Small intestine (tissue), 7 donors: Measurements from ENCODE around the gene RAD9A. TPM values are rescaled to one million over a fixed set of nuclear protein-coding genes. Genes with fewer than 3 reads are reported as not detected.

ENCODE experiments used
- DNase-seq, 2 donors: peaks; one replicate each; pipeline versions ENCODE4 v3.0.0 to v3.0.0-alpha.2; 2013
- FAIRE-seq: peaks from 2 replicates; lab custom pipeline; 2012; peaks lifted over from hg19 to GRCh38; lab: Jason Lieb, UNC
- H3K27ac ChIP-seq, 3 donors: one replicate each; pipeline ENCODE4 v1.5.1; 2013; ENCODE audit warnings: low read length in 2 of 3, mild to moderate bottlenecking in 2 of 3, control low read depth in 1 of 3, inconsistent platforms in 1 of 3, low read depth in 1 of 3, moderate library complexity in 1 of 3
- H3K27me3 ChIP-seq, 3 donors: one replicate each; pipeline ENCODE4 v1.6.1; 2013; ENCODE audit warnings: low read length in 3 of 3, inconsistent platforms in 1 of 3; ENCODE audit not compliant: control insufficient read depth in 3 of 3, insufficient read depth in 3 of 3
- H3K36me3 ChIP-seq, 3 donors: one replicate each; pipeline ENCODE4 v1.6.1; 2013; ENCODE audit warnings: low read length in 3 of 3, inconsistent platforms in 1 of 3, low read depth in 1 of 3, mild to moderate bottlenecking in 1 of 3, moderate library complexity in 1 of 3; ENCODE audit not compliant: control insufficient read depth in 3 of 3, insufficient read depth in 2 of 3
- H3K4me1 ChIP-seq, 3 donors: one replicate each; pipeline ENCODE4 v1.6.1; 2013; ENCODE audit warnings: low read length in 2 of 3, inconsistent platforms in 1 of 3, low read depth in 1 of 3, mild to moderate bottlenecking in 1 of 3, moderate library complexity in 1 of 3; ENCODE audit not compliant: control insufficient read depth in 3 of 3, insufficient read depth in 2 of 3
- H3K4me3 ChIP-seq, 3 donors: one replicate each; pipeline ENCODE4 v1.5.1; 2013; ENCODE audit warnings: low read length in 3 of 3, control low read depth in 1 of 3, inconsistent platforms in 1 of 3, low read depth in 1 of 3, mild to moderate bottlenecking in 1 of 3, moderate library complexity in 1 of 3
- H3K9me3 ChIP-seq, 2 donors: one replicate each; pipeline ENCODE4 v1.6.1; 2013; ENCODE audit warnings: low read depth in 1 of 2, low read length in 1 of 2; ENCODE audit not compliant: control insufficient read depth in 2 of 2, insufficient read depth in 1 of 2
- WGBS, 3 donors: extraction: QIAGEN DNeasy Blood & Tissue Kit; methylation state at CpG; one replicate each; pipeline ENCODE4 v1.1.7; 2013; 5-methylcytosine and 5-hydroxymethylcytosine counted together
- polyA plus RNA-seq, 4 donors: library from polyadenylated mRNA; stranded (reverse) in 3 of 4; unstranded in 1 of 4; fragments of 200-250 nt in 3 of 4; fragments of 120-200 nt in 1 of 4; gene quantifications; one replicate each; pipeline versions ENCODE4 v1.2.1 to v1.2.3, GENCODE V29; 2013
- donor health status: healthy with polysubstance abuse.
- donor health status: control.
- donor health status: control.
- donor health status: Bipolar disorder and iron deficiency.
- donor health status: healthy.

Gene RAD9A
- polyA plus RNA-seq, 4 donors = 19.5 to 88.3 (median 40.7) TPM

- H3K27ac ChIP-seq = no peak overlapping the region
- H3K36me3 ChIP-seq = peaks cover 10 to 59% (median 11%) of the 10 kb centered on the region in 3 donors
- no peak for DNase-seq
- no peaks in the 10 kb centered on the region for H3K27me3 ChIP-seq
- no peaks in the 10 kb centered on the region for H3K9me3 ChIP-seq
- WGBS, 3 donors = 89 to 96% (median 93%) methylated on average over 17 to 18 of the region's 18 CpGs
- no peak for FAIRE-seq
- no peak overlapping the region for H3K4me3 ChIP-seq
- H3K4me1 ChIP-seq = peaks cover 0 to 18% (median 0%) of the 10 kb centered on the region in 3 donors
Measured at GRCh38 chr11:67393437-67393836, 1.7 kb downstream of the RAD9A start.

- FAIRE-seq (no peak), DNase-seq (no peak)
- no peak overlapping the region for H3K27ac ChIP-seq
- H3K9me3 ChIP-seq = no peaks in the 10 kb centered on the region
- peaks cover 12 to 65% (median 13%) of the 10 kb centered on the region in 3 donors for H3K36me3 ChIP-seq
- H3K4me3 ChIP-seq = no peak overlapping the region
- H3K27me3 ChIP-seq = no peaks in the 10 kb centered on the region
- 84 to 86% (median 85%) methylated on average over 5 of the region's 5 CpGs for WGBS, 3 donors
- peaks cover 0 to 18% (median 0%) of the 10 kb centered on the region in 3 donors for H3K4me1 ChIP-seq
Measured at GRCh38 chr11:67393990-67394389, 2.2 kb downstream of the RAD9A start.

GRCh38 chr11:67395555-67396258, 3.9 kb downstream of the RAD9A start:
- Histone ChIP-seq H3K4me1 (peaks cover 3 to 25% (median 3%) of the 10 kb centered on the region in 3 donors), H3K27me3 (no peaks in the 10 kb centered on the region), H3K36me3 (peaks cover 12 to 78% (median 19%) of the 10 kb centered on the region in 3 donors), H3K4me3 (no peak overlapping the region), H3K9me3 (no peaks in the 10 kb centered on the region), H3K27ac (no peak overlapping the region)
- 88 to 89% (median 88%) methylated on average over 18 to 19 of the region's 19 CpGs for WGBS, 3 donors
- DNase-seq (no peak), FAIRE-seq (no peak)

- DNase-seq (no peak), FAIRE-seq (no peak)
- WGBS, 3 donors = 91 to 96% (median 94%) methylated on average over 7 of the region's 7 CpGs
- Histone ChIP-seq H3K9me3 (no peaks in the 10 kb centered on the region), H3K27me3 (no peaks in the 10 kb centered on the region), H3K4me3 (no peak overlapping the region), H3K4me1 (peaks cover 3 to 24% (median 3%) of the 10 kb centered on the region in 3 donors), H3K27ac (no peak overlapping the region), H3K36me3 (peaks cover 12 to 80% (median 19%) of the 10 kb centered on the region in 3 donors)
Measured at GRCh38 chr11:67396259-67396581, 4.4 kb downstream of the RAD9A start.

- Histone ChIP-seq H3K36me3 (peaks cover 12 to 80% (median 19%) of the 10 kb centered on the region in 3 donors), H3K27ac (no peak overlapping the region), H3K4me3 (no peak overlapping the region), H3K27me3 (no peaks in the 10 kb centered on the region), H3K9me3 (no peaks in the 10 kb centered on the region), H3K4me1 (peaks cover 3 to 24% (median 3%) of the 10 kb centered on the region in 3 donors)
- DNase-seq = no peak
- 43 to 60% (median 48%) methylated on average over 12 to 13 of the region's 13 CpGs for WGBS, 3 donors
- FAIRE-seq = no peak
Measured at GRCh38 chr11:67396587-67397389, 5.0 kb downstream of the RAD9A start.

- 76 to 86% (median 80%) methylated on average over 6 of the region's 6 CpGs for WGBS, 3 donors
- Histone ChIP-seq H3K9me3 (no peaks in the 10 kb centered on the region), H3K4me1 (peaks cover 3 to 29% (median 3%) of the 10 kb centered on the region in 3 donors), H3K4me3 (no peak overlapping the region), H3K27me3 (no peaks in the 10 kb centered on the region), H3K36me3 (peaks cover 12 to 79% (median 19%) of the 10 kb centered on the region in 3 donors), H3K27ac (no peak overlapping the region)
- DNase-seq (no peak), FAIRE-seq (no peak)
Measured at GRCh38 chr11:67397536-67397935, 5.8 kb downstream of the RAD9A start.

GRCh38 chr11:67397986-67398660, 6.3 kb downstream of the RAD9A start:
- Histone ChIP-seq H3K4me1 (peaks cover 3 to 29% (median 4%) of the 10 kb centered on the region in 3 donors), H3K27ac (no peak overlapping the region), H3K4me3 (no peak overlapping the region), H3K9me3 (no peaks in the 10 kb centered on the region), H3K27me3 (no peaks in the 10 kb centered on the region), H3K36me3 (peaks cover 12 to 75% (median 19%) of the 10 kb centered on the region in 3 donors)
- WGBS, 3 donors = 81 to 85% (median 84%) methylated on average over 22 to 24 of the region's 24 CpGs
- no peak for FAIRE-seq
- no peak for DNase-seq
